Ecto neural progenitor cell (in vitro differentiated cells): Measurements from ENCODE around the gene MYEF2.

Experiments
- DNase-seq: peaks from one replicate; pipeline ENCODE4 v3.0.0-alpha.2; 2018; ENCODE audit warnings: low spot score

The MYEF2 gene

GRCh38 chr15:48177766-48178647 is at the start of gene MYEF2:
MYEF2 (minus strand) TSS chr15:48178295; CDS start chr15:48178237, 58 bp downstream.
- DNase-seq: peak; percentile 91

- no peak for DNase-seq
These were observed 47.7 kb upstream of the MYEF2 start for GRCh38 chr15:48225771-48226170.

- no peak for DNase-seq
These were observed 44.5 kb upstream of the MYEF2 start for GRCh38 chr15:48222627-48223026.

GRCh38 chr15:48221885-48222284 is 43.8 kb upstream of the MYEF2 start:
- DNase-seq: no peak

- no peak for DNase-seq
These were observed 43.2 kb upstream of the MYEF2 start for GRCh38 chr15:48221261-48221660.

- DNase-seq: no peak
These were observed 27.9 kb upstream of the MYEF2 start, which contains the start of gene SLC12A1 for GRCh38 chr15:48205981-48206380. SLC12A1 (plus strand) TSS chr15:48206302; CDS start chr15:48207720, 1,418 bp downstream.

- no peak for DNase-seq
These were observed 24.0 kb upstream of the MYEF2 start for GRCh38 chr15:48202068-48202467.

GRCh38 chr15:48191574-48192225 is 13.6 kb upstream of the MYEF2 start, which contains the start of gene CTXN2:
CTXN2 (plus strand) TSS chr15:48191665; CDS start chr15:48201301, 9,636 bp downstream.
- DNase-seq: no peak

- peak; percentile 87 for DNase-seq
These were observed 13.0 kb upstream of the MYEF2 start for GRCh38 chr15:48190932-48191573.

- DNase-seq: no peak
These were observed 8.2 kb upstream of the MYEF2 start for GRCh38 chr15:48186271-48186670.

- no peak for DNase-seq
These were observed 7.4 kb upstream of the MYEF2 start for GRCh38 chr15:48185529-48185928.

GRCh38 chr15:48182749-48183148 is 4.7 kb upstream of the MYEF2 start:
- DNase-seq: no peak

GRCh38 chr15:48178648-48178931 is 495 bp upstream of the MYEF2 start:
- DNase-seq: no peak

GRCh38 chr15:48177383-48177765 is 721 bp downstream of the MYEF2 start:
- DNase-seq: no peak

- no peak for DNase-seq
These were observed 1.1 kb downstream of the MYEF2 start for GRCh38 chr15:48176957-48177356.

- DNase-seq: no peak
These were observed 2.0 kb downstream of the MYEF2 start for GRCh38 chr15:48176112-48176511.

- DNase-seq: no peak
These were observed 3.0 kb downstream of the MYEF2 start for GRCh38 chr15:48175126-48175525.

- DNase-seq: no peak
These were observed 7.1 kb downstream of the MYEF2 start for GRCh38 chr15:48170981-48171380.

GRCh38 chr15:48168616-48169015 is 9.5 kb downstream of the MYEF2 start:
- no peak for DNase-seq

- DNase-seq: no peak
These were observed 24.6 kb downstream of the MYEF2 start for GRCh38 chr15:48153526-48153925.

GRCh38 chr15:48149858-48150257 is 28.2 kb downstream of the MYEF2 start:
- no peak for DNase-seq

- DNase-seq: no peak
These were observed 30.7 kb downstream of the MYEF2 start for GRCh38 chr15:48147358-48147757.

- no peak for DNase-seq
These were observed 32.2 kb downstream of the MYEF2 start for GRCh38 chr15:48145923-48146322.
